A172 (cell line): ENCODE results near the gene FBXL15. TPM values are rescaled to one million over a fixed set of nuclear protein-coding genes. Genes with fewer than 3 reads are reported as not detected.
"Not testable (repeated sequence)": the region's sequence is repeated elsewhere in the genome, so short reads cannot be mapped to it uniquely, and the experiment has no call there.

Experiments used
- DNase-seq: peaks from one replicate; pipeline ENCODE4 v3.0.0-alpha.2; 2015; ENCODE audit warnings: low spot score
- total RNA-seq: library from RNA; depleted of rRNA; stranded (reverse); fragments of >200 nt; shearing (Covaris generic); gene quantifications from 2 replicates; pipeline ENCODE4 v1.2.3, GENCODE V29; 2014; rRNA removed

The FBXL15 gene
- total RNA-seq, 1 experiment from 2014 or later: 14.6 TPM

DNA sequence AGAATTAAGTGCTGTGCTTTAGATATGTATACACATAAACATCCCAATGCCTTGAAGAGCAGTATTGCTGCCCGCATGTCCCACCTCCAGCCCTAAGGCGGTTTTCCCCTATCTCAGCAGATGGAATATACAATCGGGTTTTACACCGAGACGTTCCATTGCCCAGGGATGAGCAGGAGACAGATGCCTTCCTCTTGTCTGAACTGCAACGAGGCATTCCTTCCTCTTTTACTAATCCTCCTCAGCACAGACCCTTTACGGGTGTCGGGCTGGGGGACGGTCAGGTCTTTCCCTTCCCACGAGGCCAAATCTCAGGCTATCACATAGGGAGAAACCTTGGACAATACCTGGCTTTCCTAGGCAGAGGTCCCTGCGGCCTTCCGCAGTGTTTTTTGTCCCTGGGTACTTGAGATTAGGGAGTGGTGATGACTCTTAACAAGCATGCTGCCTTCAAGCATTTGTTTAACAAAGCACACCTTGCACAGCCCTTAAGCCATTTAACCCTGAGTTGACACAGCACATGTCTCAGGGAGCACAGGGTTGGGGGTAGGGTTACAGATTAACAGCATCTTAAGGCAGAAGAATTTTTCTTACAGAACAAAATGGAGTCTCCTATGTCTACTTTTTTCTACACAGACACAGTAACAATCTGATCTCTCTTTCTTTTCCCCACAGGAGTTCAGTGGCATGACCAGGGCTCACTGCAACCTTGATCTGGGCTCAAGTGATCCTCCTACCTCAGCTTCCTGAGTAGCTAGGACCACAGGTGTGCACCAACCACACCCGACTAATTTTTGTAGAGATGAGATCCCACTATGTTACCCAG lies 34.2 kb downstream of the FBXL15 start:
- not testable (repeated sequence) for DNase-seq

DNA sequence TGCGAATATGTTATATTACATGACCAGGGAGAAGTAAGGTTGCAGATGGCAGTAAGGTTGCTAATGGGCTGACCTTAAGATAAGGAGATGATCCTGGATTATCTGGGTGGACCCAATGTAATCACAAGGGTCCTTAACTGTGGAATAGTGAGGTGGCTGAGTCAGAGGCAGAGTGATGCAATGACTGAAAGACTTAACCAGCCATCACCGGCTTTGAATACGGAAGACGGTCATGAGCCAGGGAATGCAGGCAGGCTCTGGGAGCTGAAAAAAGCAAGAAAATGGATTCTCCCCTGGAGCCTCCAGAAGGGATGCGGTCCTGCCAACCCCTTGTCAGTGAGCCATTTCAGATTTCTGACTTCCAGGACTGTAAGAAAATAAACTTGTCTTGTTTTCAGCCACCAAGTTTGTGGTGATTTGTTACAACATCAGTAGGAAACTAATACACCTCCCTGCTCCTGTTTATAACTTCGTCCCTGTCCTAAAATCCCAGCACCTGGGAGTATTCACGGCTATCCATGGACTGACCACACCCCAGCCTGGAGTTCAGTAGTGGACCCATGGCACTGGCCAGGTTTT lies 35.3 kb downstream of the FBXL15 start:
- peak; percentile 91 for DNase-seq

DNA sequence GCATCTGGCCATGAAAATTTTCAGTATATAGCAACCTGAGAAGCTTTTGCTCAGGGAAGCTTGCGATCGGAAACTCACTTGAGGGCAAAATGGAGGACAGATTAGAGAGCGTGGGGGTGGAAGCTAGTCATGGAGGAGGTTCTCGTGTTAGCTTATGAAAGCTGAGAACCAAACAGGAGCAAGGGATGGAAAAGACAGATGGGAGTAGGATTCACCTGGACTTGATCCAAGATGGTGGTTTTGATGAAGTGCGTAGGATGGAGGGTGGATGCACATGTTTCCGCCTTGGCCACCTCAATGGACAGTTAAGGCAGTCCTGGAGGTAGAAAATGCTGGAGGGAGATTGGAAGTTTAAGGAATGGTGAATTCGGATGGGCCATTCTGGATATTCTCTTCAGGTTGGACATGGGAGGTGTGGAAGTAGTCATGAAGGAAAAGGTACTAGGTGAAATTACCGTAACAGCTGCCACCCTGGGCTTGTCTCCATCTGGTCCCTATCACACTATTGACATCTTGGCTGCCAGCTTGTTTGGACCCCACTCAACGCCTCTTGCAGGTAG lies 37.0 kb downstream of the FBXL15 start:
- DNase-seq: no peak

DNA sequence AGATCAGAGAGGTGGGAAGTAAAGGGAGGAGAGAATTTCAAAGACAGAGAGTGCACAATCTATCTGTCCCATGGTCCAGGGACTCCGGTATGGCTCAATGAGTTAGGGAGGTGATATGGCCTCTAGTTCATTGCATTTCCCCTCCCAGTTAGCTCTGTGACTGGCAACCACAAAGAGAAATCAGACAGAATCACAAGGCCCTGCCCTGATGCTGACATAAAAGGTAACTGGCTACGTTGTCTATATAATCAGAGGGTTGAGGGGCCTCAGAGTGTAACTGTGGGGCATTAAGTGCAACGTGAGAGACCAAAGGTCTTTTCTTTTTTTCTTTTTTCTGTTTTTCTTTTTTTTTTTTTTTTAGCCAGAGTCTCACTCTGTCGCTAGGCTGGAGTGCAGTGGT lies 38.0 kb downstream of the FBXL15 start:
- DNase-seq: no peak

DNA sequence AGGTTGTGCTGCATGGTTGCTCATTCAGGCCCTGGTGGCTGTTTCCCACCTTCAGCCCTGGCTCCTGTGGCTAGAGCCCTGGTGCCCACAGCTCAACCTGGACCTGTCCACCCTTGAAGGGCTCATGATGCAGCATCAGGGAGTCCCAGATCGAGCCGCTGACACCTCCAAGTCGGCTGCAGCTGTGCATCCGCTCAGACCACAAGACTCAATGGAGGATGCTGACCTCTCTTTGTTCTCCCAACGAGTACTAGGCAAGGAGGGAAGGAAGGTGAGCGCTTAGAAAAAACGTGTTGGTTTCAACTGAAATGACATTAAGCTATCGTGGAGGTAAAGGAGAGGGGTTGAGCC lies 40.2 kb downstream of the FBXL15 start:
- no peak for DNase-seq

DNA sequence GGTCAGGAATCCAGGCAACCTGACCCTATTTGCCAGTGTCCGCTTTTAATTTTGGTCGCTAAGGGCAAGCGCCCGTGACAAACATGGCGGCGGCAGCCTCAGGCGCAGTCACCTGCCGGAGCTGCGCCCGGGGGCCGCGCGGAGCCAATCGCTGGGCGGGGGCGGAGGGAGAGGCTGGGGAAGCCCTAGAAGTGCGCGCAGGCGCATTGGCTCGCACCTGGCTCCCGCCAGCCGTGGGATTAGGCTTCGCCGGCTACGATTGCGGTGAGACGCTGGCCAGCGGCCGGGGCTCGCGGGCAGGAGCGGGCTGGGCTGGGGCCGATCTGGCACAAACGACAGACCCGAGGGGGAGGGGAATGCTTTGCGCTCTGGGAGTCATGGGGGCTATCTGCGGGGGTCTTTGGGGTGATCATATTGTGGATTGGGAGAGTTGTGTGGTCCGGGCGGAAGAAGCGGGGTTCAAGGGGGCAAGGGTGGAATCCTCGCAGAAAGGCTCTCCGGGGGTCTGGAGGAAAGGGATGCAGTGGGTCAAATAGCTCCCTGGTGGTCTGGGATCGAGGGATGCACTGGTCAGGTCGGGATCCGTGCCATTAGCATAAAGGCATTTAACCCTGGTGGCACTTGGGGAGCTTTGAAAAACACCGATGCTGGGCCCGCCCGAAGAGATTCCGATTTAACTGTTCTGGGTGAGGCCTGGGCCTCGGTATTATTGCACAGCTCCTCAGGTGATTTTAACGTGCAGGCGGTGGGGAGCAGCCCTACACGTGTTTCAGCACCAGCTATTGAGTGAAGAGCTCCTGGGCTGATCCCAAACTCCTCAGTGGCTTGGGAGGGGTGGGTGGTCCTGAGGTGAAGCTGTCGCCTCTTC lies 40.8 kb downstream of the FBXL15 start:
- peak; percentile 82 for DNase-seq

DNA sequence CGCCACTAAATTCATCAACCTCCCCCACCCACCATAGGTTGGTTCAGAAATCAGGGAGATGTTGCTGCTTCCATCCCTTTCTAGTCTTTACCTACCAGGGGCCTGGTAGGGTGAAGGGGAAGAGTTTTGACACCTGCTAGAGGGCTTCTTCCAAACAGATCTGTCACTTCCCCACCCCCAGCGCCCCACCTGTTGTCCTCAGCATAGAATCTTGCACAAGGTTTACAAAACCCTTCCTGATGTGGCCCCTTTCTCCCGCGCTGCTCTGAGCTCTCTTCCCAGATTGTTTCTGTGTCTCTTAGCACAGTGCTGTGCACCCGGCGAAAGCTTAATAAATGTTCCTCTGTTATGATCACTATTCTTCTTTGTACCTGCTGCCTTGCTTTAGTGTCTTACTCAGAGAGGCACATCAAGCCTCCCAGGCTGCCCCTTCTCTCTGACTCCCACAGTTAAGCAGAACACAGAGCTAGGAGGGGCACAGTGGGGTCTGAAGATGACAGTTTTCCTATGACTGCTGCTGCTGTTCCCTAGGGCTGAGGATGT lies 41.9 kb downstream of the FBXL15 start:
- DNase-seq: no peak

DNA sequence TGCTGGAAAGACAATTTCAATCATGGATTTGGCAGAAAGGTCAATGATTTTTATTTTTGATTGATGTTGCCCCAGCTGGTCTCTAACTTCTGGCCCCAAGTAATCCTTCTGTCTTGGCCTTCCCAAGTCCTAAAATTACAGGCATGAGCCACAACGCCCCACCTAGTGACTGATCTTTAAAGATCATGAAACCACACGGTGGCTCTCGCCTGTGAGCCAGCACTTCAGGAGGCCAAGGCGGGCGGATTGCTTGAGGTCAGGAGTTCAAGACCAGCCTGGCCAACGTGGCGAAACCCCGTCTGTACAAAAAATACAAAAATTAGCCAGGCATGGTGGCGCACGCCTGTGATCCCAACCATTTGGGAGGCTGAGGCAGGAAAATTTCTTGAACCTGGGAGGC lies 43.3 kb downstream of the FBXL15 start:
- DNase-seq: no peak

DNA sequence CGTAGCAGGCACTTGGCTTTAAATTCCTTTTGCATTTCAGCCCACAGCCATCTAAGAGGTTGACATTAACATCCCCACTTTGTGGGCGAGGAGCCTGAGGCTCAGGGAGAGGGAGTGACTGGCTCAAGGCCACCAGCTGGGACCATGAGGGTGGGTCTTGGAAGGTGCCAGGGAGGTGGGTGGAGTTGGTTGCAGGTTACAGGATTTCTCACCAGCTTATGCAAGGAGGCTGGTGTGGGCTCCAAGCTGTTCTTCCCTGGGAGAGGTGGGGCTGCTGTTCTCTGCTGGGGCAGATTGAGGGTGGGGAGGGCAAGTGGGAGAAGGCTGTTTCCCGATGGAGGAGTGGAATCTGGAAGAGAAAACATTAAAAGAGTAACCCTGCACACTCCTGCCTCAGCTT lies 44.8 kb downstream of the FBXL15 start:
- DNase-seq: no peak

DNA sequence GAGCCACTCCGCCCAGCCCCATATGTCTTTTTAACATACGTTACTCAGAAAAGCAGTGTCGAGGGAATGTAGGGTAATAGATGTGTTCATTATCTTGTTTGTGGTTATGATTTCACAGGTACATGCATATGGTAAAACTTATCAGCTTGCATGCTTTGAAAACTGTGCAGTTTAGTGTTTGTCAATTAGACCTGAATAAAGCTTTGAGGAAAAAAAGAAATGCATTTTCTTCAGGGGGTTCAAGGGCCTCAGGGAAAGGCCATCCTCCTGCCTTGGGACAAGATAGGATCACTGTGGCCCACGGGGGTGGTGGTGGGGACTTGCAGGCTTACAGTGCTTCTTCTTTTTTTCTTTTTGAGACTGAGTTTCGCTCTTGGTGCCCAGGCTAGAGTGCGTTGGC lies 46.7 kb downstream of the FBXL15 start:
- no peak for DNase-seq

DNA sequence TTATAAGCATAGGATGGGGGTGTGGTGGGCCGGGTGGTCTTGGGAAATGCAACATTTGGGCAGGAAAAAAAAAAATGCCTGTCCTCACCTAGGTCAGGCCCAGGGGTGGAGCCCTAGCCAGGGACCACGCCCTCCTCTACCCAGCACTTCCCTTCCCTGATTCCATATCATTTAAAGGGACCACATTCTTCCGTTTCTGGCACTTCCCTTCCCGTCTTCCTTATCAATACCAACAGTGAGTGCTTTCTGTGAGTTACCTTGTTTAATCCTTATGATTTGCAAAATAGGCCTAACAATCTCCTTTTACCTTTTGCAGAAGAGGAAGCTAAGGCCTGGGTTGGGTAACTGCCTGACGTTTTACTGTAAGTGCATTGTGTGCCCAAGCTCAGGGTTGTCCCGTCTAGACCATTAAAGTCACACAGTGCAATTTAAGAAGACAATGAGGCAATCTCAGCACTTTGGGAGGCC lies 47.4 kb downstream of the FBXL15 start:
- no peak for DNase-seq

DNA sequence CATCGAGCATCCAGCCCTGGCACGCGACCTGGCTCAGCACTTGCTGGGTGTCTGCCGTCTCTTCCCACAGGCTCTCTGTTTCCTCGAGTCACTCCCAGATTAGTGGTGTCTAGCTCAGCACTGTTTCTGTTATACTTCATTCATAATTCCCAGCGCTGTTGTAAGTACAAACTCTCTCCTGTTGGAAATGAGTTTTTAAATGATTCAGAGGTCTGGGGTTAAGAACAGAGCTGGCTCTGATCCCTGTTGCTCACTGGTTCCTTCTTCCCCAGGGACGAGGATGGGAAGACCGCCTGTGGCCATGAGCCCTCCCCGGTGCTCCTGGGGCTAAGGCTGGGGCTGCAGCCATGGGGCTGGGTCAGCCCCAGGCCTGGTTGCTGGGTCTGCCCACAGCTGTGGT lies 48.0 kb downstream of the FBXL15 start:
- no peak for DNase-seq

DNA sequence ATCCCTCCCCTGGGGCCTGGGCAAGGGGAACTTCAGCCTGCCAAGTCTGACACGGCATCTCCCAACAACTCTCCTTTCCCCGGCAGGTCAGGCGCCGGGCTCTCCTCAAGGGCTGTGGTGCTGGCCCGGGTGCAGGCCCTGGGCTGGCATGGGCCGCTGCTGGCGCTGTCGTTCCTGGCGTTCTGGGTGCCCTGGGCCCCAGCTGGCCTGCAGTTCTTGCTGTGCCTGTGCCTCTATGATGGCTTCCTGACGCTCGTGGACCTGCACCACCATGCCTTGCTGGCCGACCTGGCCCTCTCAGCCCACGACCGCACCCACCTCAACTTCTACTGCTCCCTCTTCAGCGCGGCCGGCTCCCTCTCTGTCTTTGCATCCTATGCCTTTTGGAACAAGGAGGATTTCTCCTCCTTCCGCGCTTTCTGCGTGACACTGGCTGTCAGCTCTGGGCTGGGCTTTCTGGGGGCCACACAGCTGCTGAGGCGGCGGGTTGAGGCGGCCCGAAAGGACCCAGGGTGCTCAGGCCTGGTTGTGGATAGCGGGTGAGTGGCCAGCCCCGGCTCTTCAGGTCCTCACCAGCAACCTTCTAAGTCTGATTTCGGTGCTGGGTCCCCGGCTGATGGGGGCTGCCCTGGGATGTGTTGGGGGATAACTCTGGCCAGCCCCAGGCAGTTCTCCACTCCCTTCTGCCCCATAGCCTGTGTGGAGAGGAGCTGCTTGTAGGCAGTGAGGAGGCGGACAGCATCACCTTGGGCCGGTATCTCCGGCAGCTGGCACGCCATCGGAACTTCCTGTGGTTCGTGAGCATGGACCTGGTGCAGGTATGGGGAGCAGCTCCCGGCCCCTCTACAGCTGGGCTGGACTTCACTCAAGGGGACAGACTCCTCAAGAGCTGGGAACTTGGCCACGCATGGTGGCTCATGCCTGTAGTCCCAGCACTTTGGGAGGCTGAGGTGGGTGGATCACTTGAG lies 50.2 kb downstream of the FBXL15 start:
- no peak for DNase-seq

Other genes with a start within 250 kb of the FBXL15 start
- gene ELOVL3, start 194.5 kb upstream of the FBXL15 start, total RNA-seq: not detected in 2 replicates
- gene PITX3, start 179.3 kb upstream of the FBXL15 start, total RNA-seq: not detected in 2 replicates
- 31.9 and 32.9 TPM in 2 replicates for gene GBF1, start 175.3 kb upstream of the FBXL15 start, total RNA-seq
- gene NFKB2, start 25.1 kb upstream of the FBXL15 start, total RNA-seq: 60.9 and 63.0 TPM in 2 replicates
- gene PSD, start 2.1 kb upstream of the FBXL15 start, total RNA-seq: 0.07 TPM in 1 of 2 replicates, not detected in the other
- 121 and 123 TPM in 2 replicates for gene CUEDC2, start 11.7 kb downstream of the FBXL15 start, total RNA-seq
- gene C10orf95, start 30.7 kb downstream of the FBXL15 start, total RNA-seq: not detected in 2 replicates
- gene ACTR1A, start 81.9 kb downstream of the FBXL15 start, total RNA-seq: 163 and 193 TPM in 2 replicates
- 3.7 and 4.9 TPM in 2 replicates for gene SUFU, start 83.1 kb downstream of the FBXL15 start, total RNA-seq
- 66.8 and 68.3 TPM in 2 replicates for gene TRIM8, start 223.6 kb downstream of the FBXL15 start, total RNA-seq